PC-3 (cell line): ENCODE data around the gene FAT4. TPM values are rescaled to one million over a fixed set of nuclear protein-coding genes. Genes with fewer than 3 reads are reported as not detected.

ENCODE experiments used
- ATAC-seq: fragments of 200-7000 bp; cut with Tn5 transposase; 2 replicates; pipeline ENCODE4 v1.9.1; 2020; ENCODE audit warnings: mild to moderate bottlenecking, moderate library complexity
- BruUV-seq: library from RNA; stranded (reverse); fragments of 400-500 nt; replicated peaks from 2 replicates; lab custom pipeline; 2021; lab: Mats Ljungman, UMichigan
- CTCF ChIA-PET: fragments of 300-600 bp; sonication (Branson Sonifier 250); formaldehyde crosslinking; loops from one replicate; lab custom pipeline; 2022; ENCODE audit warnings: antibody characterized with exemption; lab: Charles Lee
- POLR2A ChIA-PET: fragments of 300-600 bp; sonication (Branson Sonifier 250); formaldehyde crosslinking; loops from one replicate; lab custom pipeline; 2022; ENCODE audit warnings: antibody characterized with exemption; ENCODE audit not compliant: unreplicated experiment; lab: Charles Lee
- DNase-seq: peaks from one replicate; pipeline ENCODE4 v3.0.0-alpha.2; 2015
- H2AFZ ChIP-seq: fragments of 300-600 bp; sonication (generic); 2 replicates; pipeline ENCODE4 v1.6.0; 2016; ENCODE audit warnings: antibody characterized with exemption, low read length
- H3F3A ChIP-seq: fragments of 300-600 bp; sonication (generic); one replicate; pipeline ENCODE4 v1.6.0; 2017; ENCODE audit warnings: antibody characterized with exemption, low read length, control low read depth, mild to moderate bottlenecking; ENCODE audit not compliant: unreplicated experiment
- H3K27ac ChIP-seq: fragments of 300-600 bp; sonication (generic); 2 replicates; pipeline ENCODE4 v1.5.1; 2016; ENCODE audit warnings: mild to moderate bottlenecking, low read length
- H3K27me3 ChIP-seq: fragments of 300-600 bp; sonication (generic); 2 replicates; pipeline ENCODE4 v1.6.1; 2016; ENCODE audit warnings: low read length, mixed read lengths
- H3K36me3 ChIP-seq: fragments of 300-600 bp; sonication (generic); 2 replicates; pipeline ENCODE4 v1.6.1; 2016; ENCODE audit warnings: low read depth, mixed run types, low read length, mixed read lengths
- H3K4me1 ChIP-seq: fragments of 300-600 bp; sonication (generic); 2 replicates; pipeline ENCODE4 v1.5.1; 2016; ENCODE audit warnings: low read length; ENCODE audit not compliant: insufficient read depth
- H3K4me2 ChIP-seq: fragments of 300-600 bp; sonication (generic); 2 replicates; pipeline ENCODE4 v1.6.0; 2016; ENCODE audit warnings: low read length
- H3K4me3 ChIP-seq: fragments of 300-600 bp; sonication (generic); 2 replicates; pipeline ENCODE4 v1.5.1; 2016; ENCODE audit warnings: mild to moderate bottlenecking, low read length, mixed read lengths
- H3K79me2 ChIP-seq: fragments of 300-600 bp; sonication (generic); 2 replicates; pipeline ENCODE4 v1.6.1; 2017; ENCODE audit warnings: low read length, mixed read lengths
- H3K9ac ChIP-seq: fragments of 300-600 bp; sonication (generic); 2 replicates; pipeline ENCODE4 v1.6.0; 2016; ENCODE audit warnings: mild to moderate bottlenecking, low read length
- H3K9me2 ChIP-seq: fragments of 300-600 bp; sonication (generic); replicated peaks from 2 replicates; pipeline ENCODE4 v1.6.1; 2016; ENCODE audit warnings: mixed run types, low read length, mixed read lengths
- H3K9me3 ChIP-seq: fragments of 300-600 bp; sonication (generic); 2 replicates; pipeline ENCODE4 v1.6.1; 2016; ENCODE audit warnings: low read length, mixed read lengths
- H4K20me1 ChIP-seq: fragments of 300-600 bp; sonication (generic); 2 replicates; pipeline ENCODE4 v1.6.1; 2016; ENCODE audit warnings: low read length, mixed read lengths
- CTCF ChIP-seq: fragments of 300-600 bp; sonication (generic); conservative IDR thresholded peaks from 2 replicates; pipeline ENCODE4 v1.5.1; 2017; ENCODE audit warnings: antibody characterized with exemption, low read depth, mild to moderate bottlenecking, low read length
- EZH2 ChIP-seq: fragments of 300-600 bp; sonication (generic); IDR thresholded peaks from one replicate; pipeline ENCODE4 v1.6.1; 2017; ENCODE audit warnings: antibody characterized with exemption, mild to moderate bottlenecking, low read length; ENCODE audit not compliant: unreplicated experiment
- EZH2phosphoT487 ChIP-seq: fragments of 300-600 bp; sonication (generic); IDR thresholded peaks from 2 replicates; pipeline ENCODE4 v1.6.1; 2018; ENCODE audit warnings: mild to moderate bottlenecking, antibody characterized with exemption, low read length, borderline replicate concordance
- intact Hi-C: fragments of 100-400 bp; cut with micrococcal nuclease; formaldehyde crosslinking; loops from 2 replicates; pipeline ENCODE4 v1.9.0; 2023
- total RNA-seq: library from RNA; depleted of rRNA; stranded (reverse); fragments of >200 nt; gene quantifications from 2 replicates; pipeline ENCODE4 v1.2.3, GENCODE V29; 2014

FAT4 gene
- total RNA-seq, 1 experiment from 2014 or later = 0.95 TPM

- H3K9ac ChIP-seq = no peak overlapping the region
- no peak for ATAC-seq
- POLR2A ChIA-PET = no interaction called here
Observed at GRCh38 chr4:125316791-125317524, 2.2 kb downstream of the FAT4 start.

GRCh38 chr4:125317525-125317877 lies 2.7 kb downstream of the FAT4 start:
- H3K79me2 ChIP-seq = no peaks in the 10 kb centered on the region
- BruUV-seq = no TSS peak
- CTCF ChIA-PET = no interaction called here
- no peaks in the 10 kb centered on the region for H3K36me3 ChIP-seq
- intact Hi-C loops = loop anchor here (10.0 kb wide), 2 partner anchors 307 to 1367 kb away; no protein-coding TSS in a partner anchor
- POLR2A ChIA-PET = no interaction called here
- ATAC-seq = no peak
- no peaks in the 10 kb centered on the region for H3K9me2 ChIP-seq
- TF ChIP-seq EZH2phosphoT487 (no peak), CTCF (no peak), EZH2 (no peak)
- peaks cover 18% of the 10 kb centered on the region for H3K4me1 ChIP-seq
- no peak overlapping the region for H3K4me2 ChIP-seq
- no peaks in the 10 kb centered on the region for H4K20me1 ChIP-seq
- no peaks in the 10 kb centered on the region for H3K9me3 ChIP-seq
- no peak overlapping the region for H3K4me3 ChIP-seq
- H3K27ac ChIP-seq = no peak overlapping the region
- H3K27me3 ChIP-seq = no peaks in the 10 kb centered on the region
- H3K9ac ChIP-seq = no peak overlapping the region
- no peak overlapping the region for H2AFZ ChIP-seq
- no peak for DNase-seq
- no peaks in the 10 kb centered on the region for H3F3A ChIP-seq

More at GRCh38 chr4:125316791-125317524, 2.2 kb downstream of the FAT4 start:
- no peaks in the 10 kb centered on the region for H3F3A ChIP-seq
- DNase-seq = no peak
- no peaks in the 10 kb centered on the region for H3K9me3 ChIP-seq
- peak overlapping the region; percentile 93 for H3K4me3 ChIP-seq
- no peaks in the 10 kb centered on the region for H3K27me3 ChIP-seq
- H3K27ac ChIP-seq = no peak overlapping the region
- H3K79me2 ChIP-seq = no peaks in the 10 kb centered on the region
- peaks cover 13% of the 10 kb centered on the region for H3K4me1 ChIP-seq
- intact Hi-C loops = loop anchor here (10.0 kb wide), 2 partner anchors 308 to 1368 kb away; no protein-coding TSS in a partner anchor
- H4K20me1 ChIP-seq = no peaks in the 10 kb centered on the region
- CTCF ChIA-PET = no interaction called here
- no TSS peak for BruUV-seq
- peak overlapping the region; percentile 95 for H3K4me2 ChIP-seq
- H2AFZ ChIP-seq = 0 out of 2 replicates have a peak overlapping the region, but pooled peaks have one; percentile 96
- no peaks in the 10 kb centered on the region for H3K9me2 ChIP-seq
- TF ChIP-seq CTCF (no peak), EZH2phosphoT487 (no peak), EZH2 (no peak)
- H3K36me3 ChIP-seq = no peaks in the 10 kb centered on the region

- Histone ChIP-seq H3K79me2 (no peaks in the 10 kb centered on the region), H2AFZ (no peak overlapping the region), H3K4me3 (no peak overlapping the region), H3K27ac (no peak overlapping the region), H3K9me3 (no peaks in the 10 kb centered on the region), H3K36me3 (no peaks in the 10 kb centered on the region), H3K9me2 (no peaks in the 10 kb centered on the region), H3K4me1 (peaks cover 27% of the 10 kb centered on the region), H3F3A (no peaks in the 10 kb centered on the region), H3K9ac (no peak overlapping the region), H4K20me1 (no peaks in the 10 kb centered on the region), H3K27me3 (no peaks in the 10 kb centered on the region), H3K4me2 (no peak overlapping the region)
- ChIA-PET CTCF (no interaction called here), POLR2A (no interaction called here)
- BruUV-seq = no TSS peak
- DNase-seq (no peak), ATAC-seq (no peak)
- intact Hi-C loops = loop anchor here (10.0 kb wide), 2 partner anchors 305 to 1365 kb away; no protein-coding TSS in a partner anchor
- TF ChIP-seq CTCF (no peak), EZH2phosphoT487 (no peak), EZH2 (no peak)
Observed at GRCh38 chr4:125319311-125319710, 4.6 kb downstream of the FAT4 start.
